SK-N-DZ (cell line): ENCODE measurements around the gene EGFLAM.

Experiments used
- DNase-seq: peaks from one replicate; pipeline ENCODE4 v3.0.0-alpha.2; 2015; ENCODE audit warnings: low spot score

The EGFLAM gene

GRCh38 chr5:38417658-38418017, 159.3 kb downstream of the EGFLAM start:
- DNase-seq = no peak

GRCh38 chr5:38420246-38420645, 161.9 kb downstream of the EGFLAM start:
- DNase-seq = no peak

DNA sequence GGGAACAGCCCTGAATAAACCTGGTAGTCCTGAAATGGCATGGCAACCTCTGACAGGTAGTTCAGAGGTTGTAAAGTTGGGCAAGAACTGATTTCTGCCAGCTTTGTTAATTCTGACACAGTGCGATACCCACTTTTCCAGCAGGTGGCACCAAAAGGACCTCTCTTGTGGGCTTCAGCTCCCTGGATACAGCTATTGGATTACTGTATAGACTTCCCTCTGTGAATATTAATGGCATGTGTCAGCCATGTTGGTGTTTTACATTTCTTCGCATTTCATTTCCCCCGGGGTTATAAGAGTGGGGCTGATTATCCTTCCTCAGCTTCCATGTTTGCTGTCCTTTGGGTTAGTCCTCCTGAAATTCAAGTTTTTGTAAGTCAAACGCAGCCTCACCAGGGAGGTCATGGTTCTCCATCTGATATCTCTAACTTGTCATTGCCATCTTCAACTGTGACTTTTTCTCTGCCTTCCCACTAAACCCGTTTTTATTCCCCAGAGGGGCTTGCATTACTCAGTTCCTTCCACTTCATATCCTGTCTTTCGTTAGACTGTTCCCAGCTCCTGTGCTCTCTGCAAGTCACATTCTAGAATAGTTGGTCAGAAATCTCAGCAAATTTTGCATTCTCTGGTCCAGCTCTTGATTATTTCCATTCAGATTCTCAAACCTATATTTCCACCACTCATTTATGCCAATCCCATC, 162.5 kb downstream of the EGFLAM start:
- DNase-seq = peak; percentile 71

DNA sequence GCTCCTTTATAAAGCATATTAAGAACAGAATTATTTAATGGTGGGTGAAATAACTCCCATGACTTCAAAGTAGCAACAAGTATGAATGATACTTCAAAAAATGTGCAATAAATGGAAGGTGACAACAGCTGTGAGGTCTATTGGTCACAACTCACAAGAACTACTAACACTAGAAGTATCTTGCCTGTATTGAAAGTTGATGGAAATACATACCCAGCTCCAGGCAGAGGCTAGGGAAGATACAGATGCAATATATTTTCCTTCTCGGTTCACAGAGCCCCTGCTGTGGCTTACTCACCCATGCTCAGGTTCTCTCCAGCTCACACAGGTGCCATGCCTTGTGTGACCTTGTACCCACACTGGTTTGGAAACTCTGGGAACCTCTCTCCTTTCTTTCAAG, 164.3 kb downstream of the EGFLAM start:
- no peak for DNase-seq

DNA sequence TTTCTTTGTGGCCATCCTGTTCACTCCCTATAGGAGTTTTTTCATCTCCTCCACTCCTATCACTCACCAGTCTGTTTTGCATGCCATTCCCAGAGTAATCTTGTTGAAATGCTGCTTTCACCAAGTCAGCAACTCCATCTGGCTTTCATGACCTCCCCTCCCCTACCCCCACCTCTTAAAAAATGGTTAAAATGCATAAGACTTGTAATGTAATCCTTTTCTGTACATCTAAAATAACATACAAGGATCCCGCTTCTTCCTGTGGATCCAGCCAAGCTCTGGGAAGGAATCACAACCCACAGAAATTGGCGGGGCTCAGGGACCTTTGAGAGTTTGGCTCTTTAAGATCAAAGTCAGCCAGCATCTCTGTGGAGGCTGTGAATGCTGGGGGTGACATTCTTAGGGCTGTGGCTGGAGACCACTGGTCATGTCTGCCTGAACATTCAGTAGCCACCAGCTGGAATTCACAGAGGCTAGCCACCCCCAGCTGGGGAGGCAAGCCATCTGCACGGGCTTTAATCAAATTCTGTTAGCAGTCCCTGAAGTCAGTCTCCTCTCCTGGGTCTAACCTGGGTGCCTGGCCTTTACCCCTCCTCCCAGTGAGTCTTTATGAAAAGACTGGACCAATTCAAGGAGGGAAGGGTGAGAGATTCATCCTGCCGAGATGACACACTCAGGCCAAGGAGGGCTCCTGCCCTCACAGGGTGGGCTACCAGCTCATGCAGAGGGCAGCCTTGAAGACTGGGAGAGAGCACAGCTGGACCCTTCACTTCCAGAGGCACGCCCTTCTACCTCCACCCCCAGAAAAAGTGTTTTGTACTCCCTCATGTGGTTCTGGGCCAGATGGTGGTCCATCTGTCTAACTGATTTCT, 165.2 kb downstream of the EGFLAM start:
- DNase-seq = peak; percentile 83

DNA sequence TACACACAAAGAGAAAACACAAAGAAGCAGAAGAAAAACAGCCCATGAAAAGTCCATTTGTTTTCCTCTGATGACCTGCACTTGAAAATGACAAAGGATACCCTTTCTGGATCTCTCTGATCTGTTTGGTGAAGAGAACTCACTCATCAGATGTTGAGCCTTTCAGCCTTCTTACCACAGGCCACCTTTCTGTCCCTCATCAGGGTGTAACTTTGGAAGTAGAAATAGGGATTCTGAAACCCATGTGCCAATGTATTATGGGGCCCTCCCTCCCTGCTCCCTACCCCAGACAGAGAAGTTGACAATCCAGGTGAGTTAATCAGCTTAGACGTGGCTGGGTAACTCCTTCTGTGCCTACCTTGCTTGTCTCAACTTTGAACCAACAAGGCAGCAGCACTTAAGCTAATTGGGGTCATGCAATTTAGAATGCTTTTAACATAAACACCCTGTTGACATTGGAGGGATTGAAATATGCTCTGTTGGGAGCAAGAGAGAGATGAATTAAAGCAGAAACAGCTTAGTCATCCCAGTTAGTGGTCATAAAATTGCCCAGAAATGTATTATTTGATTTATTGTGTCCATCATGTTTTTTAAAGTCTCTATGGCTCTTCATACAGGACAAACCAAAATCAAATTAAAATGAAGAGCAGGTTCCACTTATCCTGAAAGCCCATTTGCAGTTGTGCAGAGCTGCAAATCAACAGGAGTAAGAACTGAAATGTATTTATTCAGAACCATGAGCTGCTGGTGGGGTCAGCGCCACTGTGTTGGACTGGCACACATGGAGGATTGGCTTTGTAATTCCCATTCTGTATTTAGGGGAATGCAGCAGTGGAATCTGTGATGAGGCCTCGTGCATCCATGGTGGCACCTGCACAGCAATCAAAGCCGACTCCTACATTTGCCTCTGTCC, 166.0 kb downstream of the EGFLAM start:
- peak; percentile 63 for DNase-seq

GRCh38 chr5:38426490-38426889, 168.1 kb downstream of the EGFLAM start:
- DNase-seq = no peak

GRCh38 chr5:38426986-38427950, 168.9 kb downstream of the EGFLAM start:
- DNase-seq = no peak

- no peak for DNase-seq
These were observed 173.0 kb downstream of the EGFLAM start for GRCh38 chr5:38431242-38431853.

DNA sequence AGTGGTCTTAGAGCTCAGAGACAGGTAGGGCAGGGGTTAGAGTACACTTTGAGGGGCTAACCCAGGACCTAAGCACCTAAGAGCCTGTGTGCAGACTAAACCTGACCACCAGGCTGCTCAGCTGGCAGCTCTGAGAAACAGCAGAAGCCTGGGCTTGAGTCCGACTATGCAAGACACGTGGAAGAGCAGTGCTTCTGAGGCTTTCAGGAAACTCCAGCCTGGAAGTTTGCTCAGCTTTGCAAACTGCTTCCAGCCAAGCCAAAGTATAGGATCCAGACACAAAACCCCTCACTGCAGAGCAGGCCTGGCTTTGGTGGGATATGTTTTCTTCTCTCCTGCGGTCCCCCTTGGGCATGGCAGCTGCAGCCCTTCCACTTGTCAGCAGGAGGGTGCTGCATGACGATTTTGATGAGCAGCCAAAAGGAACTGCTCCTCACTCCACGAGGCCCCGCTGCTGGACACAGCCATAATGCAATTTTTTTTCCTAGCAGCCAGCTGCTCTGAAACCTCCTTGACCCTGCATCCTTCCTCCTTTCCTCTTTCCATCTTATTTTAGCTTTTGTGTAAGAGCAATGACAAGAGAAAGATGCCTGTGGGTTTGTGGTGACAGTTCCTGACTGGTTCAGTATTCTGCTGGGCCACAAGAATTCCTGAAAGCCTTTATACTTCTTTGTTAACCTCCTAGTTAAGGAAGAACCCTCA, 175.0 kb downstream of the EGFLAM start:
- no peak for DNase-seq

DNA sequence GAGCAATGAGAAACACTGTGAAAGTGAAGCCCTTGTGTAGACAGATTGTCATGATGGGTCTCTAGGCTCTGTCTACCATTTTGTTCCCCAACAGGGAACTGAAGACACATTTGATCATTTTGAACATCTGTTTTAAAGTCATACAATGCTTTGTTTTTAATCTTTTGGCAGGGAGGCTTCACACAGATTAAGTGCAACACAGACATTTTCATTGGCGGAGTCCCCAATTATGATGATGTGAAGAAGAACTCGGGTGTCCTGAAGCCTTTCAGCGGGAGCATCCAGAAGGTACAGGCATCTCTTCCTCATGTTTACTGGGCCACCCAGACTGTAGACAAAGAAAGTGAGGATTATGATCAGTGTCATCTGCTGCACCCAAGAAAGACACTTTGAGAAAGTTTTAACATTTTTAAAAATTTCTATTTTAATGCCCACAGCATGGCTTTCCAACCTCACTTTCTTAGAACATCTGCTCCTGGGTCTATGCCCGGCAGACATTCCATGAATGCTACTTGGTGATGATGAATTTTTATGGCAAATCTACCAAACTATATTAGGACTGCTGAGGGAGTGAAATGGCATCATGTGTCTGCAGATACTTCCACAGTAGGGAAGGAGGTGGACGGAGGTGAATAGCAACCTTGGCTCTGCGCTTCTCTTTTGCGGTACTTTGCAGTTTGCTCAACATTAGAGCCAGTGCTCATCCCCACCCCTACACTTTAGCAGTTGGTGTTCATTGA, 176.8 kb downstream of the EGFLAM start:
- DNase-seq = no peak

DNA sequence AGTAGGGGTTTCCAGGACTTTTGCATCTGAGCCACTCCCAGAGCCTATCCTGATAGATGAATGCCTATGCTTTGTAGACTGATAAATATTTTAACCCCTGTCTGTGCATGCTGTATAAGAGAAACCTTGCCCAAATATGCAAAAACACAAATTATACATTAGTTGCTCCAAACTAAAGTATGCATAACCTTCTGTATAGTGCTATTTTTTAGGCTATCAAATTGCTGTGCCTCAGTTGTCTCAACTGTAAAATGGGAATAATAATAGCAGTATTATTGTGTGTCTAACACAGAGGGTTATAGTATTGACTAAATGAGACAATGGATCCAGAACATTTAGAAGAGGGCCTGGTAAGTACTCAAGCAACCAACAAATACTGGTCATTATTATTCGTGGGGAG, 180.4 kb downstream of the EGFLAM start:
- DNase-seq = no peak

DNA sequence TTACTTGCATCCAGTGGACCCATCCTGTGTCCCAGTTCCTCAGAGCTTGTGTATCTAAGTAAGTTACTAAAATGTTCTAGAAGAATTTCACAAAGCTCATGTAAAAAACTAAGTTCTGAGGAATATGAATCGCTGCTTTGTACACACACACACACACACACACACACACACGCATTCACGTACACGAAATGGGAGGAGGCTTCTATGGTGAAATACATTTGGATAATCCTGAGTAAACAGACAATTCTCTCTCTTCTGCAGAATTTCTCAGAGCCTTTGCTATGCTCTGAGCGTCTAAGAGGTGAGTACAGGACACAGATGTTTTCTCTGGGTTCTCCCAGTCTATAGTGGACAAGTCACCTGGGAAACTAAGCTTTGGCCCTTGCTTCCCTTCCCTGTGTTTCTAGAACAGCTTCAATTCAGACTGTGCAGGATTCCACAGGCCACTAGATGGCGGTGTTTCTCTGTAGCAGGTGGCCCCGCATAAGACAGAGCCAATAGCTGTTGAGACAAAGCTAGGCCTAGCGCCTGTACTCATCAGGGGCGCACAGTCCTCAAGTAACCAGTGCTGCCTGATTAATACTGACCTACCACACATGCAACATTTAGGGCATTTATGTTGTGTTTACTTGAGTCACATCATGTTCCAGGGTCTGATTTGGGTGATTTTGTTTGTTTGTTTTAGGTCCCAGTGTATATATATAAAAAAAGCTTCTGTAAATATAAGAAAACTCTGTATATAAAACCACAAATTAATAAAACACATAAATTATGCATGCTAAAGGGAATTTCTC, 183.3 kb downstream of the EGFLAM start:
- peak; percentile 94 for DNase-seq

DNA sequence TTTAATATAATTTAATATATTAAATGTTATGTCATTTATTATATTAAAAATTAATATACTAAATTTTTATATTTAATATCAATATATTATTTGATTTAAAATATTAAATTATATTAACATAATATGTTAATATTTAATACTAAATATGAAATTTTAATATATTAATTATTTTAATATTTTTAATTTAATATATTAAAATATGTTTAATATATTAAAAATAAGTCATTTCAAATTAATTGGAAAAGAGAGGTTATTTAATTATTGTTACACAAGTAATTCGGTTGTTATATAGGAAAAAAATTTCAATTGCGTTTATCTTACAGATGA, 183.9 kb downstream of the EGFLAM start:
- no peak for DNase-seq

- no peak for DNase-seq
These were observed 185.0 kb downstream of the EGFLAM start for GRCh38 chr5:38443390-38443789.

DNA sequence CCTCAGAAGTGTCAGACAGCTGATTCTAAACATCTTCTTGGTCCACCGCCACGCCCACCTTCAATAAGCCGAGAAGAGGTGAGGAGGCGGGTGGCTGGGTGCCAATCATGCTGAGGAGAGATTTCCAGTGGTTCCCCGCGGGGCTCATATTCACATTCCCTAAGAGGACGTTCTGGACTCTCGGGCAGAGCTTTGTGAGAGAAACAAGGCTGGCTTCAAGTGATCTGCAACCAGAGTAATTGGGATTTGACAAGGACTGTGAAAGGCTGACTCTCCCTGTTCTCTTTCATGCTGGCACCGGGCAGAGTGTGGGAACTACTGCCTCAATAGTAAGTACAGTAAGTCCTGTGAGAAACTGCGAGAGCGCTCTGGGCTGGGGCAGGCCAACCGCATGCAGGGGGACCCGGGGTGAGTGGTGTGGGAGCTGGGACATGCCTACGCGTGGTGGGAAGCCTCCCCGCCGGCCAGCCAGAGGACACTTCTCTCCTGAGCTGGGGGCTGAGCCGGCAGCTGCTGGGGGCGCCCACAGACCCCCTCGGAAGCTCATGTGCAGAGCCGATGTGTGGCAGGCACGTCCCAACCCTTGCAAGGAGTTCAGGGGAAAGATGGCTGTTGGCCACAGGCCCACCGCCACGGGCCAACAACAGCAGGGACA, 187.1 kb downstream of the EGFLAM start:
- no peak for DNase-seq

GRCh38 chr5:38446029-38446522, 187.7 kb downstream of the EGFLAM start:
- no peak for DNase-seq

DNA sequence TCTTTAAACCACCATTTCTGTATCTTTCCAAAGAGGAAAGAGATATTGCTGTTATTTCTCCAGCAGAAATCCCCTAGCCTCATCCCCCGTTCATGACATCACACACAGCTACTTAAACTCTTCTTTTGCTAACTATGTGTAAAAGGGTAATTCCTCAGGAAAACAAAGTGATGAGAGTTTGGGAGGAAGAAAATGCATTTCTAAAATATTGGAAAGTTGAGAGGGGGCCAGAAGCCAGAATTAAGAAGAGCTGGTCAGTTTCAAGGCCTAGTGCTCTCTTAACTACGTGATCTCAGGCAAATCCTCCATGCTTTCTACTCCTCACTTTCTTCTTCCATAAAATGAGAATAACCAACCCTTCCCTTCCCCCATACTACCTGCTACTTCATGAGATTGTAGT, 188.7 kb downstream of the EGFLAM start:
- DNase-seq = no peak
